ENCODE data around the gene INMT.
"Not testable (repeated sequence)": the region's sequence is repeated elsewhere in the genome, so short reads cannot be mapped to it uniquely, and the experiment has no call there.

The INMT gene

DNA sequence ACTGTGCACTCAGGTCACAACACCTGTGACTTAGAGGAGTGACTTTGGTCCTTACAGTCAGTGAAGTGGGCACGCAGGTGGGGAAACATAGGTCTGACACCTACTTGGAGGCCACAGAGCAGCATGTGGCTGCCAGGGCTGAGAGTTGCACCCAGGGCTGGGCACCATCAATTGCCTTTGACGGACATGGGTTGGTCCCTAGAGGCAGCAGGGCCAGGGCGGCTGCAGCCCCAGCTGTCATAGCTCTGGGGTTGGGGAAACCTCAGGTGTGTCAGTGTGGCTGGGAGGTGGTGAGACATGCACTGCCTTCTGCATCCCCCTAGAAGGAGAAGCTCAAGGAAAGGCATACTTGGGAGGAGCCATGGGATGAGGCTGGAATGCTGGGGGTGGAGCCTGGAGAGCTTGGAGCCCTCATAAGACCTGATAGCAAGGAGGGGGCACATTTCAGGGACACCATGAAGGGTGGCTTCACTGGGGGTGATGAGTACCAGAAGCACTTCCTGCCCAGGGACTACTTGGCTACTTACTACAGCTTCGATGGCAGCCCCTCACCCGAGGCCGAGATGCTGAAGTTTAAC is at the start of gene INMT:
TSS of gene INMT (plus strand) at position 440 of the 578 bp plus-strand sequence. CDS start at position 456, 16 bp downstream.
- no peak for DNase-seq (ENCODE audit: low read depth)

DNA sequence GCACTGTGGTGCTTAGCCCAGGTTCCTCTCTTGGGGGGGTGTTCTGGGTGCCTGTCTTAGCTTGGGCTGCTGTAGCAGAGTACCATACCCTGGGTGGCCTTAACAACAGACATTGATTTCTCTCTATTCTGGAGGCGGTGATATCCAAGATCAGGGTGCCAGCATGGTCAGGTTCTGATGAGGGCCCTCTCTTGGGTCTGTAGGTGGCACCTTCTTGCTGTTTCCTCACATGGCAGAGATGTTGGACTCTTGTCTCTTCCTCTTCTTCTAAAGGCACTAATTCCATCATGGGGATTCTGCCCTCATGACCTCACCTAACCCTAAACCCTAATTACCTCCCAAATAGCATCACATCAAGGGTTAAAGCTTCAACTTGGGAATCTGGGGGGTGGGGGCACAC is 49.7 kb upstream of the INMT start:
- no peak for DNase-seq (ENCODE audit: low read depth)

DNA sequence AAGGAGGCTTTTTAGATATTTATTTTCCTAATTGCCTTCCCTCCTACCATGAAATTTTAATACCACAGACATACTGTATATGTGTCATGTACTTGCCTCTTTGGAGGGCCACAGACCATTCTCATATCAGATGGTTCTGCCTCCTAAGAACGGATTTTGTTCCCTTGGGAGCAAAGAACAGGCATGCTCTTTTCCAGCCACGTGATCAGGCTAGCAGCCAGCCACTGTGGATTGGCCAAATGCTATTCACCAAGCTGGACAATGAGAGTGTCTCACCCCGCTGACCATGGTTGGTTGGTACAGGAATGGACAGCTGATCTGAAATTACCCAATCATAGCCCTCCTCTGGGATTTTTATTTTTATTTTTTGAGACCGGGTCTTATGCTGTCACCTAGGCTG is 48.2 kb upstream of the INMT start:
- no peak for DNase-seq (ENCODE audit: low read depth)

DNA sequence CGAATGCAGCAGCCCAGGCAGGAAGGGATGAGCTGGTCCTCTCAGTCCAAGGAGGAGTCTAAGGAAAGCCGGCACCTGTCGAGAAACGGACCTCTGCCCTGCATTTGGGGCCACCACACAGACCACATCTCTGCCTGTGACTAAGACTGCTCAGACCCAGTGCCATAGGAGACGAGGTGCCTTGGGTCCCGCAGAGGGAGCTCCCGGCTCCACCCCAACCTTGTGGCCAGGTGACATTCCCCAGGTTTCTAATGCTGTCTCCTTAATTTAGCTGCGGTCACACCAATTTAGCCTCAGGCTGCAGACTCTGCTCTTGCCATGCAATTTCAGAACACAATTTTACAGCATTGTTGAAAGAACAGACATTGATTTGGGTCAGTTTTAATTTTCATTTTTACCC is 46.9 kb upstream of the INMT start:
- DNase-seq (ENCODE audit: low read depth) = no peak

DNA sequence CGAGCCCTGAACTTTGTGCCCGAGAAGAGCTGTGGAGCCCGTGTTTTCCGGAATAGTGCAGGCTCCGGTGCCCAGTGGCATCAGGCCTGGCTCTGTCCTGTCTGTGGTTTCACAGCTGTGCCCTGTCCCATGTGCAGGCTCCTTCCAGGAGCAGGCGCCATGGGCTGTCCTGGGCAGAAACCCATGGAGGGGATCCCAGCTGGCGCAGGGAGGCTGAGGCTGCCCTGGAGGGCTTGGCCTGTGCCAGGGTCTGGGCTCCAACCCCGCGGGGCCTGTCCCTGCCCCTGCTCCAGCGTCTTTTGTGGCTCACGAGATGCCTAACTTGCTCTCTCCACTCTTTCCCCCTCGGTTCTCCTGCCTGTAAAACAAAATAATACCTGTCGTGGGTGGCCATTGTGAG is 46.3 kb upstream of the INMT start:
- DNase-seq (ENCODE audit: low read depth) = no peak

DNA sequence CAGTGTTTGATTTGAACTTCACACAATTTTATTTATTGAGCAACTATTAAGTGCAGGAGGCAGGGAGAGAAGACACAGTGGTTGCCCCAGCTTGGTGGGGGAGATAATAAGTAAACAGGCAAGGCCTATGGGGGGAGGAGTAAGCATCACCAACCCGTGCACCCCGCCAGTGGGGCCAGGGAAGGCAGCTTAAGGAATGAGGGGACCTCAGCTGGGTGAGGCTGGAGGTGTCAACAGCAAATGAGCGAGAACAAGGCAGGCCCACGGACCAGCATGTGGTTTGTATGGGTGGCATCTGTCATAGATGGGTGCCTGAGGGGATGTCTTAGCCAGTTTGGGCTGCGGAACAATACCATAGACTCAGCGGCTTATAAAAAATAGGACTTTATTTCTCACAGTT is 45.6 kb upstream of the INMT start:
- DNase-seq (ENCODE audit: low read depth) = no peak

DNA sequence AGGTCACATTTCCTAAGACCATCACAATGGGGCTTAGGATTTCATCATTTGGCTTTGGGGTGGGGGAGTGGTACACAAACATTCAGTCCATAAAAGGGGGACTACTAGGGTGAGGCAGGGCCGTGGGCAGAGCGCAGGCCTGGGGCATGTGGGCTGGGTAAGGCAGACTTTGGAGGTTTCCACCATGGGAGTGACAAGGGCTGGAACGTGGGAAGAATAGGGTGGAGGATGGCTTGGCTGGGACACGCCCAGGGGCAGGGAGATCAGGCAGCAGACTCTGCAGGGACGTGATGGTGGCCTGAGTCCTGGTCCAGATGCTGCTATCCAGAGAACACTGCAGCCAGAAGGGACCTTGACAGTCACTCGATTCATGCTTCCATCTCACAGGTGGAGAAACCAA is 45.0 kb upstream of the INMT start:
- no peak for DNase-seq (ENCODE audit: low read depth)

DNA sequence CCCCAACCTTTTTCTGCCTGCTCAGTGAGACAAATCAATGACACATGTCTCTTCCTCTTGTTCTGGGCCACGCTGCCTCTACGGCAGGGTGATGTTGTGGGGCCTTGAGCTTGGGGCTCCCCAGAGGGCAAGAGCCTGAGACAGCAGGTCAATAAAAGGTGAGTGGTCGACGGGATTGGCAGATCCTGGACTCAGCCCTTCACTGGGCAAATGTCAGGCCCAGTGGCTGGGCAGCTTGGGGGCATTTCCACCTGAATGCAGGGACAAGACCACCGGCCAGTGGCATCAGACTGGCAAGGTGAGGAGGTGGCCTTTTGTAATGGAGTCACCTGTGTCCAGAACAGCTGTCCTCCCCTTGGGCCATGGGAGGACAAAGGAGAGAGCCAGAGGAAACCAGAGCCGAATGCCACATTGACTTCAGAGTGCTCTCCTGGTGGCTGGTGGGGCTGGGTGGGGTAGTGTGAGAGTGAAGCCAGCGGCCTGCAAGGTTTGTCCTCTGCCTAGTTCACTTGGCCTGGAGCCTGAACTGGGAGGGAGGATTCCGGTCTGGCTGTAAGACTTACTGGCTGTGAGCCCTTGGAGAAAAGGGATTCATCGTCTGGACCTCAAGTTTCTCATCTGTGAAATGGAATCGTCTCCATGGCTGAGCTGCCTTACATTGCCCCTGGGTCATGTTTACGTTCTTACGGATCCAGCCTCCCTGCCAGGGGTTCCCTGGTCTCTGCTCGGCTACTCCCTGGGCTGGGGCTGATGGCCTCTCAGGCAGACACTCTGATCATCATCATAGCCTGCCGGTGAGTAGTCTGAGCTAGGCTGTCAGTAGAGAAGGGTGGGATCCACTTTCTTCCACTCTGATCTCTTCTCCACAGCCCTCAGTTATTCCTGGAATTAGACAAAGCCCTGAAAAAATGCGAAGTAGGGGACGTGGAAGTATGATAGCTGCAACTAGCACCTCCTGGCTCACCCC is 44.3 kb upstream of the INMT start:
- DNase-seq (ENCODE audit: low read depth) = no peak

DNA sequence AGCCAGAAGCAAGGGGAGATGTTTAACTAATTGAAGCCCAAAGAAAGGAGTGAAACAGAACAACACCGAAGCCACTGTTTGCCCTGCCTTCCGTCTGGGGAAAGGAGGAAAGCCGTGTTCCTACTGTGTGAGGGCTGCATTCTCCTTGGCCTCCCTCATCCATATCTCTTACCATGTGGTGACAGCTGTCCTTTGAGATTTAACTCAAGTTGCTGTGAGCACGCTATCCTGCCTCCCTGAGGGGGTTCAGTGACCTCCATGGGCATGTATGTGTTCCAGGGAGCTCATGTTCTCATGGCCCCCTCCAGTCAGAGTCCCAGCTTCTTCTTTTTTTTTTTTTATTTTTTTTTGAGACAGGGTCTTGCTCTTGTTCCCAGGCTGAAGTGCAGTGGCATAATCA is 43.5 kb upstream of the INMT start:
- DNase-seq (ENCODE audit: low read depth) = no peak

DNA sequence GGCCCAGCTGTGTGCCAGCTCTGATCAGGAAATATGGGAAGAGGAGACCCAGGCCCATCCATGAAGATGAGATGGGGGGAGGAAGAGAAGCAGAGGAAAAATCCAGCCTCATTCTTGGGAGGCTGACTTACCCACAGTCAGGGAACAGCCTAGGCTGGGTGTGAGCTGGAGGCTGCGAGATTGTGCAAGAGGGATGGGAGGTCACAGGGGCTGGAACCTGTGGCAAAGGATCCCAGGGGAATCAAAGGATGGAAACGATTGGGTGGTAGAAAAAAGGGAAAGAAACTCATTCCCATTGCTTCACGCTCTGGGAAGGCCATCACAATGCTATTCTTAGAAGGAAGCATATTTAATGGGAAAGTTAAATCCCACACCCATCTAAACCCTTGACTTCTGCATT is 43.0 kb upstream of the INMT start:
- DNase-seq (ENCODE audit: low read depth) = peak; percentile 75

DNA sequence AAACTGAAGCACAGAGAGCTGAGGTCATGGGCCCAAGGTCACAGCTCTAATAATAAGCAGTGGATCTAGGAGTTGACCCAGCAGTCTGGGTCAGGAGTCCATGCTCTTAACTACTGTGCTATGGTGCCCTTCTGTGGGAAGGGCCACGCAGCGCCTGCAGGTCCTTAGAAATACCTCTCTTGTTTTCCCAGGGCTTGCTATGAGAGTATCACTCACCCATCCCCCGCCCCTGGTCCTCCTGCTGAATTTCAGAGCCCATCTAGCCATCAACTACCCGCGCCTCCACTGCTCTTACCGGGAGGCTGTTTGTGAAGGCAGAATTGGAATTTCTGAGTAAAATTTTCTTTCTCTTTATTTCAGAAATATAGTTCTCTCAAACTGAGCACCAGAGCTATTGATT is 42.4 kb upstream of the INMT start:
- no peak for DNase-seq (ENCODE audit: low read depth)

DNA sequence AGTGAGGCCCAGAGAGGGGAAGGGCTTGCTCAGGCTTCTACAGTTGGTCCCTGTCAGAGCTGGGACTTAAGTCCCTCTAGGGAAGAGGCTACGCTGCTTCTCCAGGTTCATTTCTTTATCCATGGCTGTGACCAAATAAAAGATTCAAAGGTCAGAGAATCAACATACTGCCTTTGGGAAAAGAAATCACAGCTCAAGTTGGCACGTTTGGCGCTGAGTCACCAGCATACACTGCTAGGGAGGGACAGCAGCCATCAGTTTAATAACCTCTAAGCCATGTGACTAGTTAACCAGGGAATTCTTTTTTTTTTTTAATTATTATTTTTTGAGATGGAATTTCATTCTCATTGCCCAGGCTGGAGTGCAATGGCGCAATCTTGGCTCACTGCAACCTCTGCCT is 41.3 kb upstream of the INMT start:
- peak; percentile 12 for DNase-seq (ENCODE audit: low read depth)

DNA sequence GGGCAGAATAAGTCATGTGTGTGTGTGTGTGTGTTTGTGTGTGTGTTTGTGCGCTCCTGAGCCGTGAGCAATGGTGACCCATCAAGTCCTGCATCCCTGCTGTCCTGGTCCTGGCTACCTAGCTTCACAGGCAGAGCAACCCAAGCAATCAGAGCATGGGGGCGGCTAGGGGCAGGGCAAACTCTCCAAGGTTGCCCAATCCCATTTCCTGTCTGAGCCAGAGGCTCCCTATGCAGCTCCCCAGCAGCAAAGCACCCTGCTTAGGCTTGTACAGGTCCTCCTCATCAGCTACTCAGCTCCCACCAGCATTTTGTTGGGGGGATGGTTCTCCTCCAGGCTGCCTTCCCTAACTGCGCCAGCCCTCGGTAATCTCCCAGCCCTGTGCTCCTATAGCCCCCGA is 38.5 kb upstream of the INMT start:
- no peak for DNase-seq (ENCODE audit: low read depth)

DNA sequence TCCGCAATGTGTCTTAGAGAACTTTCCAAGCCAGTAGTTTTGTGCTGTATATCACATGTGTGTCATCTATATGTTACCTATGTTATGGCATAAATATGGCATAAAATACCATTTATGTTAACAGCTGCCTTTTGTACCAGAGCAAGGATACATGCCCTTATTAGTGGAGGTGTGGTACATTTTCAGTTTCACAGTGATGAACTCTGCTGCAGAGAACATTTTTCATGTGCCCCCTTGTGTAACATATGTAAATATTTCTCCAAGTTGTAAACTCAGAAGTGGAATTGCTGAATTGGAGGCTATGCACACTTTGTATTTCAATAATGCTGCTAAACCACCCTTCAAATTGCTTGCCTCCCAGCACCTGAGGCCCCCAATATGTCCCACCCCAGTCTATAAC is 37.8 kb upstream of the INMT start:
- DNase-seq (ENCODE audit: low read depth) = no peak

DNA sequence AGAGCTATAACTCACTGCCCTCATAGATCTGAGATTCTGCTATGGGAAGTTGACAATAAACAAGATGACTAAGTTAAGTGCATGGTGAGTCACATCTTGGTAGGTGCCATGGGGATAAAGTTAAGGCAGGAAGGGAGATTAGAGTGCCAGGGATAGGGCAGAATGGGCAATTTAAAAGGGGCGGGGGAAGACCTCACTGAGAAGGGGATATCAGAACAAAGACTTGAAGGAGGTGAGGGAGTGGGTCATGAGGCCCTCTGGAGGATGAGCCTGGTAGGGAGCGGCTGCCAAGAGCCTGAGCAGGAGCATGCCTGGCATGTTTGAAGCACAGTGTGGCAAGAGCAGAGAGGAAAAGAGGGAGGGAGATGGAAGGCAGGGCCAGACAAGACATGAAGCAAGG is 34.8 kb upstream of the INMT start:
- peak; percentile 14 for DNase-seq (ENCODE audit: low read depth)

DNA sequence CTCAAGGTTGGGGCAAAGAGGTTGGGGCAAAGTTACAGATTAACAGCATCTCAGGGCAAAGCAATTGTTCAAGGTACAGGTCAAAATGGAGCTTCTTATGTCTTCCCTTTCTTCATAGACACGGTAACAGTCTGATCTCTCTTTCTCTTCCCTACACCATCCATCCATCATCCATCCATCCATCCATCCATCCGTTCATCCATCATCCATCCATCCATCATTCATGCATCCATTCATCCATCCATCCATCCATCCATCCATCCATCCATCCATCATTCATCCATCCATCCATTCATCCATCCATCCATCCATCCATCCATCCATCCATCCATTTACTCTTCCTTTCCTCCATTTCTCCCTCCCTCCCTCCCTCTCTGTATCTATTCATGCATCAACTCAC is 32.5 kb upstream of the INMT start:
- not testable (repeated sequence) for DNase-seq (ENCODE audit: low read depth)

DNA sequence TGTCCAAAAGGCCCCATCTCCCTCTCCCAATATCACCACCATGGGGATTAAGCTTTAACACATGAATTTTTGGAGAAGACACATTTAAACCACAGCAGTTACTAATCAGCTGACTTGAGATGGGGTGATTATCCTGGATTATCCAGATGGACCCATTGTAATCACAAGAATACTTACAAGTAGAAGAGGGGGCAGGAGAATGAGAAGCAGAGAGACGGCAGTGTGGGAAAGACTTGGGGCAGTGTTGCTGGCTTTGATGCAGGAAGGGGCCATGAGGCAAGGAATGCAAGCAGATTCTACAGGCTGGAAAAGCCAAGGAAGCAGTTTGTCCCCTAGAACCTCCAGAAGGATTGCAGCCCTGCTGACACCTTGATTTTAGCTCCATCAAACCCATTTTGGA is 30.7 kb upstream of the INMT start:
- DNase-seq (ENCODE audit: low read depth) = no peak

DNA sequence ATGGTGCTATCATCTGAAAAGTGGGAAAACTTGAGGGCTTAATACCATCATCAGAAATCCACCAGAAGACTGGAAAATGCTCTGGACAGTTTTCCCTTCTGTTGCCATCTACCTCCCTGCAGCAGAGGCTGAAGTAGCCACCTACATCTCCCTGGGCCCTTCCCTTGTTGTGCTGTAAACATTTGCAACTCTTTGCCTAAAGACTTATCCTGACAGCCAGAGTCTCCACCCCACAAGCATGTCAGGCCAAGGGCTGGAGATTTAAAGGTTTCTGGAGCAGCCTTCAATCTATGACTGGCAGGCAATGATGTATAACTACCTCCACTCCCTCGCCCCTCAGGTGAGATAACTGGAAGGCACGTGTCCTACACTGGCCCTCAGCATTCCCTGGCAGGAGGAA is 29.7 kb upstream of the INMT start:
- no peak for DNase-seq (ENCODE audit: low read depth)

DNA sequence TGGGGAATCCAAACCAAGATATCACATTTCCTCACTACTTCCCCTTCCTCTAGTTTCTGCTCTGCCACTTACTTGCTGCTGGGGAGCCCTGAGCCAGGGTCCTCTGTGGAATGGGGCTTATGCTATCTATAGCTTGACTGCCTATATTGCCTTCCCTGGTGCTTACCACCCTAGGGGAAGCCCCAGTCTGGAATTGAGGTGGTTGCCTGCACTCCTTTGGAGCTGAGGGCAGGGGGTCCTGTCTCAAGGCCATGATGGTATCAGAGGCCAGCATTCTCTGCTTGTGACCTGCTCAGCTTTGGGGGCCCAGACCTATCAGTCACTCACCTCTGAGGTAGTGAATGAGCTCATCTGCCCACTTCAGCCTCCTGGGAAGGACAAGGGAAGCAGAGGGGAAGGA is 29.3 kb upstream of the INMT start:
- no peak for DNase-seq (ENCODE audit: low read depth)

DNA sequence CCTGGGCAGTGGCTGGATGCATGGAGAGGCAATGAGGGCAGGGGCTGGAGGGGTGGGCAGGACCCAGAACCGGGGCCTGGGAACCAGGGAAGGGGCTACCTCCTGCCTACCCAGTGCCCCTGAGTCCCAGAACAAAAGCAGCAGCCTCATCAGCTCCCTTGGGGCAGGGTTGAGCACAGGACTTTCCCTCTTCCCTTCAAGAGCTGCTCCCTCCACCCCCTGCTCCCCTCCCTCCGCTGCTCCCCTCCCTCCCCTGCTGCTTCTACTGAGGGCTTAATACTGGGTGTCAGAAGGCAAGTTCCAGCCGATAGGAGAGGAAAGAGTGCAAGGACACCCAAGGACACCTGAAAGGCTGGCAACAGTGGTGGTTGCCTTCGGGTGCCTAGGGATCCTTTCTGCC is 28.2 kb upstream of the INMT start:
- no peak for DNase-seq (ENCODE audit: low read depth)

DNA sequence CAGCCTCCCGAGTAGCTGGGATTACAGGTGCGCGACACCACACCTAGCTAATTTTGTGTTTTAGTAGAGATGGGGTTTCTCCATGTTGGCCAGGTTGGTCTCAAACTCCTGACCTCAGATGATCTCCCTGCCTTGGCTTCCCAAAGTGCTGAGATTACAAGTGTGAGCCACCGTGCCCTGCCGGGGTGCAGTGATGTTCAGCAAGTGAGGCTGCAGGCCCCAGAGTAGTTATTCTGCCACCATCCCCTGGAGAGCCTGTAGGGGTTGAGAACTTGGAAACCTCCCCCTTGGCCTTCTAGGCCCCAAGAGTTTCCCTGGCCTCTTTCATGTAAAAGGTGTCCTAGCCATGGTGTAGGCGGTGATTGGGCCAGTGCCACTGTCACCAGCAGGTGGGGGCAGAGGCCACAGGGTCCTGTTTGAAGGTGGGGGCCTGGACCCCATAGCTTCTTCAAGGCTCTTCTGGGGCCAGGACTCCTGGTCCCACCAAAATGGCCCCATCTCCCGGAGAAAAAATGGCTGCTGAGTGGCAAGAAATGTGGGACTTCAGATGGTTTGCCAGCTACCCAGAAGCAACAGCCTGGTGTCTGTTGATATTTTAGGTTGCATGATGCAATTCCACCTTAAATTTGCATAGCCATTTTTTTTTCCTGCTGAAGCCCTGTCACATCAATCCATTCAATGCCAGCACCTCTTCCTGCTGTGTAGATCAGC is 25.5 kb upstream of the INMT start:
- DNase-seq (ENCODE audit: low read depth) = no peak

DNA sequence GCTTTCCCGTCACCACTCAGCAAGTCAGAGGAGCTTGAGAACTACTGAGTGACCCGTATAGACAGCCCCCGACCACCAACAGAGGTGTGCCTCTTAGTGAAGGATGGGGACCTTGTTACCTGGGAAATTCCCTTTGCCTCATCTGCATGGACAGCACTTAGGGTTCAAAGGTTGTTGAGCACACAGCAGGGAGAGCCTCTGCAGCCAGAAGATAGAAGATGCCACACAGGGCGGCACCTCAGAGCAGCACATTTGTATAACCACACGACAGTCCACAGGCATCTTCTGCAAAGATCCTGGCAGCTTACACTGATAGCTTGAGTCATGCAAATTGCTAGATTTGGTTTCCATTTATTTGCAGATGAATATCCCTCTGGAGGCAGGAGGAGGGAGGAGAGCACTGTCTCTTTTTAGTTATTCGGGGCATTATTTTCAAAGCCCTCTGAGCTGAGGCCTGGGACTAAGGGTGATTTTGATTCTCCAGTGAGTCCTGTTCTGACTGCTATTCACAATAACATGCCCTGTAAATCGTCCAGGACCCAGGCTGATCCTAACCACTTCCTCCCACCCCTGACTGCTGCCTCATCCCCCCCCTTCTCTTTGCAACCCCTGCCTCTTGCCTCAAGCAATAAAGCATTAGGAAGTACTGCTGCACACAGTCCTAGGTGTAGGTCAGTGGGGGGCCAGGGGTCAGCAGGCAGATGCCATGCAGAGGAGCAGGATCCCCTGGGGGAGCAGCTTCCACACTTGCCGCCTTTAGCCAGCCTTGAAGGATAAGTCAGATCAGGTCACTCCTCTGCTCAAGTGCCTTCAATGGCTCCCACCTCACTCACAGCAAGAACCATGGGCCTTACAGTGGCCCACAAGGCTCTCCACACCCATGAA is 24.6 kb upstream of the INMT start:
- no peak for DNase-seq (ENCODE audit: low read depth)

Data from stromal cell of bone marrow (primary cell).